ENCODE data around the gene STPG3. TPM values are rescaled to one million over a fixed set of nuclear protein-coding genes. Genes with fewer than 3 reads are reported as not detected.
A peak's percentile ranks its signal among the peaks of the same experiment; 100 is the strongest.
"Not testable (repeated sequence)": the region's sequence is repeated elsewhere in the genome, so short reads cannot be mapped to it uniquely, and the experiment has no call there.

STPG3 gene
- total RNA-seq, 2 experiments from 2014 or later: not detected

GRCh38 chr9:137243266-137243625 is 7.8 kb upstream of the STPG3 start:
- POLR2A ChIA-PET: interaction anchor here (1.2 to 3.8 kb wide), 4 partner anchors 11 to 173 kb away, joined by 3 to 87 read pairs (median 8); partner anchors contain the start of genes MAN1B1, NELFB and SAPCD2
- CTCF ChIA-PET: interaction anchor here (1.2 to 5.0 kb wide), 3 partner anchors 12 to 208 kb away, joined by 3 to 32 read pairs (median 3); partner anchors contain the start of gene NELFB
- Mint-ChIP-seq H3K4me3 (peak overlapping the region; percentile 85), H3K36me3 (ENCODE audit: low read depth) (peaks cover 31% of the 10 kb centered on the region), H3K4me1 (ENCODE audit: low read depth) (peaks cover 32% of the 10 kb centered on the region)
- not testable (repeated sequence) for H3K27me3 Mint-ChIP-seq (ENCODE audit: low read depth); ATAC-seq; H3K27ac Mint-ChIP-seq; DNase-seq; H3K9me3 Mint-ChIP-seq (ENCODE audit: insufficient read depth)

GRCh38 chr9:137243626-137244485 is 7.2 kb upstream of the STPG3 start:
- CTCF ChIA-PET: interaction anchor here (1.3 kb wide), 1 partner anchor 43 kb away, joined by 3 read pairs; no protein-coding TSS in a partner anchor

GRCh38 chr9:137244486-137245449 is 6.3 kb upstream of the STPG3 start:
- H3K9me3 Mint-ChIP-seq (ENCODE audit: insufficient read depth): no peaks in the 10 kb centered on the region
- ATAC-seq: no peak
- peaks cover 22% of the 10 kb centered on the region for H3K4me1 Mint-ChIP-seq (ENCODE audit: low read depth)
- no peak overlapping the region for H3K4me3 Mint-ChIP-seq
- H3K27me3 Mint-ChIP-seq (ENCODE audit: low read depth): no peaks in the 10 kb centered on the region
- H3K27ac Mint-ChIP-seq: peak overlapping the region; percentile 43
- CTCF ChIA-PET: interaction anchor here (1.0 to 1.2 kb wide), 2 partner anchors 8 to 10 kb away, joined by 3 to 5 read pairs; partner anchors contain the start of gene NELFB
- POLR2A ChIA-PET: interaction anchor here (0.6 to 2.5 kb wide), 5 partner anchors 8 to 382 kb away, joined by 3 to 14 read pairs (median 3); partner anchors contain the start of gene NELFB
- peaks cover 27% of the 10 kb centered on the region for H3K36me3 Mint-ChIP-seq (ENCODE audit: low read depth)
- no peak for DNase-seq

More at GRCh38 chr9:137243626-137244485, 7.2 kb upstream of the STPG3 start:
- POLR2A ChIA-PET: interaction anchor here (1.0 to 3.8 kb wide), 5 partner anchors 11 to 174 kb away, joined by 3 to 87 read pairs (median 7); partner anchors contain the start of genes NELFB and SAPCD2
- H3K36me3 Mint-ChIP-seq (ENCODE audit: low read depth): peaks cover 31% of the 10 kb centered on the region
- no peaks in the 10 kb centered on the region for H3K27me3 Mint-ChIP-seq (ENCODE audit: low read depth)
- H3K4me1 Mint-ChIP-seq (ENCODE audit: low read depth): peaks cover 26% of the 10 kb centered on the region
- H3K4me3 Mint-ChIP-seq: peak overlapping the region; percentile 85
- DNase-seq (no peak), ATAC-seq (no peak)
- H3K9me3 Mint-ChIP-seq (ENCODE audit: insufficient read depth): no peaks in the 10 kb centered on the region
- H3K27ac Mint-ChIP-seq: peak overlapping the region; percentile 43

GRCh38 chr9:137245450-137246421 is 5.3 kb upstream of the STPG3 start:
- ATAC-seq (no peak), DNase-seq (no peak)
- Mint-ChIP-seq H3K27me3 (ENCODE audit: low read depth) (no peaks in the 10 kb centered on the region), H3K4me1 (ENCODE audit: low read depth) (peaks cover 22% of the 10 kb centered on the region), H3K9me3 (ENCODE audit: insufficient read depth) (no peaks in the 10 kb centered on the region), H3K27ac (no peak overlapping the region), H3K4me3 (no peak overlapping the region), H3K36me3 (ENCODE audit: low read depth) (peaks cover 27% of the 10 kb centered on the region)
- ChIA-PET CTCF (interaction anchor here (1.0 to 1.2 kb wide), 2 partner anchors 9 kb away, joined by 3 to 5 read pairs; partner anchors contain the start of gene NELFB), POLR2A (interaction anchor here (0.6 to 2.5 kb wide), 3 partner anchors 9 to 343 kb away, joined by 3 to 14 read pairs (median 5); partner anchors contain the start of gene NELFB)

GRCh38 chr9:137247135-137247915 is 3.8 kb upstream of the STPG3 start:
- no peak for ATAC-seq
- DNase-seq: no peak

GRCh38 chr9:137247916-137248175 is 3.2 kb upstream of the STPG3 start:
- ATAC-seq (no peak), DNase-seq (no peak)
- Mint-ChIP-seq H3K27me3 (ENCODE audit: low read depth) (no peaks in the 10 kb centered on the region), H3K4me3 (no peak overlapping the region), H3K4me1 (ENCODE audit: low read depth) (peaks cover 14% of the 10 kb centered on the region), H3K9me3 (ENCODE audit: insufficient read depth) (no peaks in the 10 kb centered on the region), H3K36me3 (ENCODE audit: low read depth) (peaks cover 12% of the 10 kb centered on the region), H3K27ac (no peak overlapping the region)
- ChIA-PET CTCF (interaction anchor here (1.0 kb wide), 1 partner anchor 11 kb away, joined by 6 read pairs; no protein-coding TSS in a partner anchor), POLR2A (no interaction called here)

More at GRCh38 chr9:137247135-137247915, 3.8 kb upstream of the STPG3 start:
- ChIA-PET POLR2A (no interaction called here), CTCF (interaction anchor here (1.0 kb wide), 1 partner anchor 10 kb away, joined by 6 read pairs; no protein-coding TSS in a partner anchor)
- no peak overlapping the region for H3K4me3 Mint-ChIP-seq
- H3K36me3 Mint-ChIP-seq (ENCODE audit: low read depth): peaks cover 17% of the 10 kb centered on the region
- H3K27me3 Mint-ChIP-seq (ENCODE audit: low read depth): no peaks in the 10 kb centered on the region
- H3K27ac Mint-ChIP-seq: no peak overlapping the region
- H3K4me1 Mint-ChIP-seq (ENCODE audit: low read depth): peaks cover 19% of the 10 kb centered on the region
- no peaks in the 10 kb centered on the region for H3K9me3 Mint-ChIP-seq (ENCODE audit: insufficient read depth)

- POLR2A ChIA-PET: interaction anchor here (1.1 kb wide), 1 partner anchor 10 kb away, joined by 4 read pairs; the partner anchor contains the start of gene TUBB4B
- H3K4me3 Mint-ChIP-seq: no peak overlapping the region
- DNase-seq: no peak
- peaks cover 3% of the 10 kb centered on the region for H3K36me3 Mint-ChIP-seq (ENCODE audit: low read depth)
- no peaks in the 10 kb centered on the region for H3K27me3 Mint-ChIP-seq (ENCODE audit: low read depth)
- CTCF ChIA-PET: no interaction called here
- H3K27ac Mint-ChIP-seq: no peak overlapping the region
- no peaks in the 10 kb centered on the region for H3K9me3 Mint-ChIP-seq (ENCODE audit: insufficient read depth)
- ATAC-seq: no peak
- peaks cover 6% of the 10 kb centered on the region for H3K4me1 Mint-ChIP-seq (ENCODE audit: low read depth)
Measured at GRCh38 chr9:137250329-137251193, 525 bp upstream of the STPG3 start.

- Mint-ChIP-seq H3K9me3 (ENCODE audit: insufficient read depth) (no peaks in the 10 kb centered on the region), H3K4me1 (ENCODE audit: low read depth) (peaks cover 16% of the 10 kb centered on the region), H3K4me3 (no peak overlapping the region), H3K36me3 (ENCODE audit: low read depth) (peaks cover 4% of the 10 kb centered on the region), H3K27ac (no peak overlapping the region), H3K27me3 (ENCODE audit: low read depth) (no peaks in the 10 kb centered on the region)
- no peak for DNase-seq
- no peak for ATAC-seq
- ChIA-PET CTCF (no interaction called here), POLR2A (interaction anchor here (5.5 kb wide), 1 partner anchor 10 kb away, joined by 87 read pairs; the partner anchor contains the start of gene TUBB4B)
Measured at GRCh38 chr9:137251490-137252268, 593 bp downstream of the STPG3 start.
